Stimulated activated CD4-positive, alpha-beta T cell treated with anti-CD3 and anti-CD28 coated beads, TNF-alpha, amount 100 ng/mL, for 48 hours (primary cell): ENCODE data around the gene RUFY4.

Experiments used
- DNase-seq, 3 donors: peaks; one replicate each; pipeline ENCODE4 v3.0.0-alpha.2; 2020; ENCODE audit warnings: low read depth in 3 of 3

The RUFY4 gene

DNA sequence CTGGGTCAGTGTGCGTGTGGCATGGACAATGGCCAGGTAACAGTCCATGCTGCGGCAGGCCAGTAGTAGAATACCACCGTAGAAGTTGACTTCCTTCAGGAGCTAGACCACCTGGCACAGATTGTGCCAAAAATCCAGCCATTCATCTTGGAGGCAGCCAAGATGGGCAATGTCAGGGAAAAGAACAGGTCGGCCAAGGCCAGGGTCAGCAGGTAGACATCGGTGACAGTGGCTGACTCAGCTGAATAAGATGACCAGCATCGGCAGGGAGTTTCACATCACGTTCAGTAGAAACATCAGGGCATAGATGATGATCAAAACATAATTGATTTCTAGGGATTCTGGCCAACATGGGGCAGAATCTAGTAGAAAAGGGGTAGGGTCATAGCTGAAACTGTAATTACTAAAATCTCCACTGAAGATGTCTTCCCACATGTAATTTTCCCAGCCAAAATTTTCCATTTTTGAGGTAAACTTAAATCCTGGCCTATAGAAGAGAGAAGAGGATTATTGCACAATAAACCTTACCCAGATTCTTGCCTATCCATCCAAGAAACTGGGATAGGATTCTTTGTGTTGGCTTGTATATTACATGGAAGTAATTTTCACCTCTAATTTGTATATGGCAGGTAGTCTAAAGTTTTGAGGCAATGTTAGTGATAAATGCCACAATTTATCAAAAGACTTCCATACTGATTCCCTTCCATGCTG is 7.9 kb upstream of the RUFY4 start:
- DNase-seq = no peak

DNA sequence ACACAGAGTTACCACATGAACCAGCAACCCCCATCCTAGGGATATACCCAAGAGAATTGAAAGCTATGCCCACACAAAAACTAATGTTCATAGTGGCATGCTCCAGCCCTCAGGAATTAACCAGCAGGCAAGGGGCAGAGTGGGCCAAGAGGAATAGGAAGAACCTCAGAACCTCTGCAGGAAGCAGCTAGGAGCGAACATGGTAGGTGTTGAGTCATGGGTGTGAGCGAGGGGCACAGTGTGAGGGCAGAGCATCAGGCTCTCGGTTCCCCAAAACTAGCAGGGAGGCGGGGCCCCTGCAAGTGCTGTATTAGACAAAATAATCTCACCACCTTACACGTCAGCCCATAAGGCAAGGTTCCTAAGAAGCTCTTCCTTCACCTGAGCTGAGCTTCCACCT is 5.6 kb upstream of the RUFY4 start:
- no peak for DNase-seq

DNA sequence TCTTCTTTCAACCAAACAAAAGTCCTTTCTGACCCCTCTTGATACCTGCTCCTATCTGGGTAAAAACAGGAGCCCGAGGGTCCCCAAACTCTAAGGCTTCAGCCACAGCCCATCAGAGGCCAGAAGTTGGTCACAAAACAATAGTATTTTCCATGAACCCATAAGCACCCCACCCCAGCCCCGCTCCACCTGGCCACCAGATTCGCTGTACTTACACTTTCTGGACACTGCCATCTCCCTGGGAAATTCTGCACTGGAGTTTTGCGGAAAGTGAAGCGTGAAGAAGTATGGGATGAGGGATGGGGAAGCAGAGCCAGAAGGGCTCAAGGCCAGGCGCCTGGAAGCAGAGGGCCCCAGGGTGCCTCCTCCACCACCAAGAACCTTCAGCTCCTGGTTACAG is 5.2 kb upstream of the RUFY4 start:
- DNase-seq = no peak

DNA sequence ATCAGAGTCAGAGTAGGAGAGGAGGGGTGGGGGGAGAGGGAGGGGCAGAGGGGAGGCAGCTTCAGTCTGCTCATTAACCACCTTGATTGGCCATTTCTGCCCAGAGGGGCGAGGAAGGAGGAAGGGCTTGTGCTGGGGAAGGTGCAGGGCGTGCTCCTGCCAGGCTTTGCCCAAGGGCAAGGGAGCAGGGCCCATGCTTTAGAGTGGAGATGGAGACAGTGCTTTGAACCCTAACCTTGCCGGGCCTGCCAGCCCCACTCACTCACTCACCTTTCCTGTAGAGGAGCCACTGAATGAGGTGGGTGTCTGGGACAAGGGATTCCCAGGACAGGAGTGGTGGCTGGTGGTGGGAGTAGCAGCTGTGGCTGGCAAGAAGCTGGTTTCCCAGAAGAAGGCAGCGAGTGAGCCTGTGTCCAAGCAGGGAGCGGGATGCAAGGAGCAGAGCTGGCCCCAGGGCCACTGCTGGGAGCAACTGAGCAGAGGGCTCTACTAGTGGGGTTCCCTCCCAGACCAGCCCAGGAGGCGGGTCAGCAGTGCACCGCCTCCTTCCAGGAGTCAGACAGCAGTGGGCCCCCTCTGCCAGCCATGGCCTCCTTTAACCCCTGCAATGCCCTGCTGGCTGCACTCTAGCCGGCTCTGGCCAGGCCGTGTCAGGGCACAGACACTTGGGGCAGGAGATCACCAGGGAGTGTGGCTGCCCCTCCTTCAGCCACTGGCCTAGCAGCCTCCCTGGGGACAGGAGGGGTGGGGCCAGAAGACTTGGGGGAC is 3.6 kb upstream of the RUFY4 start:
- DNase-seq = no peak

DNA sequence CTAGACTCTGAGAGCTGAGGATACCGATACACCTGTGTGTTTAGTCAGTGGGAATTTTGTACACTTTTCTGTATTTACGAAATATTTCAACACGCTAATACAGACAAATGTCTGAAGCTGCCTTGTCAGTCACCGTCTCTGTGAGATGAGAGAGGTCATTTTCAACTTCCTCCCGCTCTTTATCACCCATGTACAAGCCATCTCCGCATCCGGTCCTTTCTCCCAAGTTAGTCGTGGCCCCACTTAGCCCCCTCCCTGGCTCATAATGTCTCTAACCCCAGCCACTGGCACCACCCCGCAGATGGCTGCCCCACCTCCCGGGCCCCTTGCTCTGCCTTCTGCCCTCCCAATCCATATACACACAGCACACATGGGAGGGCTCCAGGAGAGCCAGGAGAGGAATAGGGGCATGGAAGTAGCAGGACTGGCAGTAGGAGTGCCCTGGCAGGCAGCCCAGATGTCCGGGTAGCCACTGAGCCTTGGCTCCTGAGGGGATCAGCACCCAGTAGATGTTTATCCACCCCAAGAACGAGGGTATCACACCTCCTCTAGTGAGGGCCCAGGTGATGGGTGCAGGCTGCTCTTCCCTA is 2.0 kb upstream of the RUFY4 start:
- no peak for DNase-seq

DNA sequence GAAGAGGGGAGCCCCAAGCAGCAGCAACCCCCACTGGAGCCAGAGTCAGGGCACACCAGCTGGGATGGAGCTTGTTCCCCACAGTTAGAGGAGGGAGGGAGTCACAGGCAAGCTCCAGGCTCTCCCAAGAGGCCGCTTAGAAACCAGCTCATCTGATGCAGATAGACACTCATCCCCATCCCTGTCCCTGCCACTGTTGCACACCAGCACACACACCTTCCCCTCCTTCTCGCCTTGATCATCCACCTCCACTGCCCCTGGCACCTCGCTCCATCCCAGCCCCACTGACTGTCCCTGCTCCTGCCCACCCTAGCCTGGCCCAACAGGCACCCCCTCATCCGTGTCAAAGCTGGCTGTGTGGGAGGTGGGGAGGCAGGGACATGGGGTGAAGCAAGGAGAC is 1.5 kb upstream of the RUFY4 start:
- DNase-seq = no peak

DNA sequence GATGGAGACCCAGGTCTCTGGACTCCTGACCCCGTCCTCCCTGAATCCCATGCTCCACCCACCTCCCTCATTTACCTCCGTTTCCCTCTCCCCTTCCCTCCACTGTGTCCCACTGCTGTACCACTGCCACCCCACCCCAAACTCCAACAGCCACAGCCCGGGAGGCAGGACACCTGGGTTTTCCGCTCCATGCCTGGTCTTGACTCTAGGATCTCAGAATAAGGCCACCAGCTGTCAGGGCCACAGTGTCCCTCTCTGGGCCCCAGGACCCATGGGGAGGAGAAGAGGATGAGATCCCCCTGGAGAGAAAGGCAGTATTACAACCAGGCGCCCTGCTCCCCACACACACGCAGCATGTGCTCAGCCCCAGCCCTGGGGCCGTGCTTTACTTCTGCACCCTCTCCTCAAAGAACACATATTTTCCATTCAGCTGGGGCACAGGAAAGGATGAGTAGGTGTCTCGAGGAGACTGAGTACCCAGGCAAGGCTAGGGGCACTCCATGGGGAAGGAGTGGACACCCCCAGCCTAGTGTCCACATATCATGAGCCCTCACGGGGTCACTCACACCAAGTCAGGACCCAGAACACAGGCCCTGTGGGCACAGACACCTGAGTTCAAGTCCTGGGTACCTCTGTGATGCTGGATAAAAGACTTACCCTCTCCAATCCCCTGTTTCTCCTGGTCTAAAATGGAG is 700 bp downstream of the RUFY4 start:
- no peak for DNase-seq

DNA sequence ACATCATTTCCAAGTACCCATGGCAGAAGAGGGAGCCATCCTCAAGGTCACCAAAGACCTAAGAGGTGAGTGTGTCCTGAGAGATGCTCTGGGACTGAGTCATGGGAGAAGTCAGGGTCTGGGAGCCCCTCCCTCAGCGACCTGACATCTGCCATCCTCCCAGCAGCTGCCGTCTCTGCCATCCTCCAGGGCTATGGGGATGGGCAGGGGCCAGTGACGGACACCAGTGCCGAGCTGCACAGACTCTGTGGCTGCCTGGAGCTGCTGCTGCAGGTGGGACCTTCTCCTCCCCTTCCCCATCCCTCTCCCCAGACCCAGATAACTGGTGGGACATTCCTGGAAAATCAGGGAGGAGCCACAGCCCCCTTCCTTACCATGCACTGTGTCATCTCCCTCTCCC is 1.5 kb downstream of the RUFY4 start:
- no peak for DNase-seq

DNA sequence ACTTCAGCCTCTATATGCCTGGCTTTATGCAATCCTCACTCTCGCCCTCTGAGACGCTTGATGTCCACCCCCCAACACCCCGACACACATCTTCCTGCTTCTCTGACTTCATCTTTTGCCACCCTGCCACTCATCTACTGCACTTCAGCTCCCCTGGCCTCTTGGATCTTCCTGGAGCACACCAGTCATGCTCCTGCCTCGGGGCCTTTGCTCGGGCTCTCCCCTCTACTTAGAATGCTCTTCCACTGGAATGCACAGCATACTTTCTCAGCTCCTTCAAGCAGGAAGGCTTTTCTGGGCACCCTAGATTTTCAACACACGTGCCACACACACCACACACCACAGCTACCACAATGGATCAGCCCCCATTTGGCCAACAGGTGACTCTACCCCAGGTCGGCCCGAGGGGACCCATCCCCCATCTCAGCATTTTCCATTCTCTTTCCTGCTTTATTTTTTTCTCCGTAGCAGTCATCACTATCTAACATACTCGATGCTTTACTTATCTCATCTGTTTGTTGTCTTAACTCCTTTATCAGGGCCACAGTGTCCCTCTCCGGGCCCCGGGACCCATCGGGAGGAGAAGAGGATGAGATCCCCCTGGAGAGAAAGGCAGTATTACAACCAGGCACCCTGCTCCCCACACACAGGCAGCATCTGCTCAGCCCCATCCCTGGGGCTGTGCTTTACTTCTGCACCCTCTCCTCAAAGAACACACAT is 2.3 kb downstream of the RUFY4 start:
- DNase-seq = no peak

DNA sequence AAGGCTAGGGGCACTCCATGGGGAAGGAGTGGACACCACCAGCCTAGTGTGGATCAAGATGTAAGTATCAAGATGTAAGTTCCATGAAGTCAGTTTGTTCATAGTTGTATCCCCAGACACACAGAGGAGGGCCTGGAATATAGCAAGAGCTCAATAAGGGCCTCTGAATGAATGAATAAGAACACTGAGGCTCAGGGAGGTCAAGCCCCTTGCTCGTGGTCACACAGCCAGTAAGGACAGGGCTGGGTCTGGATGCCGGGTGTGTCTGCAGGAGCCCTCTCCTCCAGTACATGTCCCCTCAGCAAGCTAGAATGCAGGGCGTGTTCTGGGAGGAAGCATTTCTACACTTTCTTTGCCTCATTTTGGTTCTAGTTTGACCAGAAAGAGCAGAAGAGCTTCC is 2.9 kb downstream of the RUFY4 start:
- no peak for DNase-seq

DNA sequence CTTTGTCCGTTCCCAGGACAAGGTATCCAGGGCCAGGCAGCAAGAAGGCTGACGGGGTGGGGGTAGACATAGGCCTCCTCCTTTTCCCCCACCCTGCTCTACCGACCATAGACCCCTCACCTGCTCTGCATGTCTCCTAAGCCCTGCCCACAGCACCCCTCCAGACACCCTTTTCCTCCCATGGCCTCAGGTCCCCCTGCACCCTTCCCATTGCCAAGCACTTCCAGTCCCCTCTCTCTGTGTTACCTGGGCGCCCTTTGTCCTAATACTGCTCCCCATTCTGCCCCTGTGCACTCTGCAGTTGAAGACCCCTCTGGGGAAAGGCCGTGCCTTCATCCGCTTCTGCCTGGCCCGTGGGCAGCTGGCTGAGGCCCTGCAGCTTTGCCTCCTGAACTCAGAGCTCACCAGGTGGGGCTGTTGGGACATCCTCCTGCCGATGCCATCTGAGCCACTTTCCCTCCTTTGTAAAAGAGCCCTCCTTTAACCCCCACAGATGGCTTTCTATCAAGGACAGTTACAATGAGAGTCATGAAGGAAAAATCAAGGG is 3.5 kb downstream of the RUFY4 start:
- DNase-seq = no peak

DNA sequence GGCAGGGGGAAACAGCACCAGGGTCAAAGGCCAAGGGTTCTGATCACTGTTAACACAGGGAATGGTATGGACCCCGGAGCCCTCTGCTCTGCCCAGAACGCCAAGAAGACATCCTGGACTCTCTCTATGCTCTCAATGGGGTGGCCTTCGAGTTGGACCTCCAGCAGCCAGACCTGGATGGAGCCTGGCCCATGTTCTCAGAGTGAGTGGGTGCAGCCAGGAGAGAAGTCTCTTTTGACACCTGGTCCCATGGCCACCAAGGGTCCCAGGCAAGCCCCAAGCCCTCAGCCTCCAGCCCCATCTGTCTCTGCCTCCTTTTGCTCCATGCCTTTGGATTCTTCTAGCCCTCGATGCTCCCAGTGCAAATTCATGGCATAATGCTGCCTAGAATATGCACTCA is 4.1 kb downstream of the RUFY4 start:
- DNase-seq = no peak

DNA sequence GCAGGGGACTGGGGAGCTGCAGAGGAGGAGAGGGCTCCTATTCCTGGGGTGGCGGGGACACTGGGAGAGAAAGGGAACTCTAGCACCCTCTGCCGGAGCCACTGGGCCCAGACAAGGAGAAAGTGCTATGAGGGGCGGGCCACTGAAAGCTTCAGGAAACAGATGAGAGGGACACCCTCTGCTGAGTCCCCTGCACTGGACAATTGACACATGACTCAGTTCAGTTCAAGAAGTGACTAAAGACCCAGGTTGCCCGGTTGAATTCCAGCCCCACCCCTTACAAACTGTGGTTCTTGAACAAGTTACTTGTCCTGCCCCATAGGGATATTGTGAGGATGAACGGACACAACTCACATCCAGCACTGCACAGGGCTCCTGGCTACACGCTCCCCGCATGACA is 5.0 kb downstream of the RUFY4 start:
- DNase-seq = peak in 2 of 3 donors; percentile 10 to 20

DNA sequence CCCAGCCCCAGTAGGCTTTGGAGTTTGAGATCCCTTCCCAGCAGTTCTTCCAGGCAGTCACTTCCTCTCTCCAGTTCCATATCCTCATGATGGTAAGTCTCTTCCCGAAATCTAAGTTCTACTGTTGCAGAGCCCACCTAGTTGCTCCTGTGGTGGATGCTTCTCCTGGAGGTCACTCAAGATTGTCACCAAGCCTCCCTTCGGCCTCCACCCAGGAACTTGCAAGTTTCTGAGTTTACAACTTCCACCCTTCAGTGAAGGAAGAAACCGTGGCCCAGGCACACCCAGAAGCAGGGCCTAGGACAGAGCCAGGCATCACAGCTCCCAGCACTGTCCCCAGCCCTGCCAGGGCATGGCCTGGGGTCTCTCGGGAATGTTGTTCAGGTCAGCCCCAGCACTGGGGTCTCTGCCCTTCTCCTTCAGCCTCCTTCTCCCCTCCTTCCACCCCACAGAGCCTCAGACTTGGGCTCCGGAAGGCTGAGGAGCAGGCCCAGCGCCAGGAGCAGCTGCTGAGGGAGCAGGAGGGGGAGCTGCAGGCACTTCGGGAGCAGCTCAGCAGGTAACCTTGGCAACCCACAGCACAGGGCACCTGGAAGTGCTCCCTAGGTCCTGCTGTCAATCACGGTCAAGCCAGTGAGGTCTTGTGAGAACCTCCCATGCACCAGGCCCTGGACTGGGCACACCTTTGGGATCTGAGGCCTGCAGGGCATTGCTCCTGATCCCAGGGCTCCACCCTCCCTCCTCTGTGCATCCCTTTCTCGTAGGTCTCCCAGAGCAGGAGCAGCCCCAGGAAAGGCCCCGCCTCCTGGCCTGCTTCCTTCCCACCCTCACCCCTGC is 7.1 kb downstream of the RUFY4 start:
- DNase-seq = no peak

DNA sequence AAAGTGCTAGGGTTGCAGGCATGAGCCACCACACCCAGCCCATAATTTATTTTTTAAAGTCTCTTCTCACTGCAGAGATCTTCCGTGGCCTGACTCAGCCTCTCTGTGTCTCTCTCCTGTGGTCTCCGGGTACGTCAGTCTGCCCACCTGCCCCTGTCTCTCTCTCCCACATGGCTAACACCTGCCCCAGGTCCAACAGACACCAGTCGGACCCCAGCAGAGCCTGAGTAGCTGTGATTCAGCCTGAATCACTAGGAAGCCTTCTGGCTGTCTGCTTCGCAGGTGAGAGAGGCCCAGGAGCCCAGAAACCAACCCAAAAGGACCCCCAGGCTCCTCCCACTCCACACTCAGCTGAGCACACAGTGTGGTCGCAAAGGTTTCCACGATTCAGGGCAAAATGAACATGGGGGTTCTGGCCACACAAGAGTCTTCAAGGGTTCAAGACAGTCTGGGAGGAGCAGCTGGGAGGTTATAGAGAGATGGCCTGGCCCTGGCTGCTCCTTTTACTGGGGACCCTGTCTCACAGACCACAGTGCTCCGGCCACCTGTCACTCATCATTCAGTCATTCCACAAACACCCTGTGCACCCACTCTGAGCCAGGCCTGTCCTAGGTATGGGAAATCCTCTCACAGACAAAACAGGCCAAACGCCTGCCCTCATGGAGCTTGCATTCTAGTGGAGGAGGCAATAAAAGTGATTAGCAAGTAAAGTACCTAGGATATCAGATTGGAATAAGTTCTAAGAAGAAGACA is 8.6 kb downstream of the RUFY4 start:
- no peak for DNase-seq

DNA sequence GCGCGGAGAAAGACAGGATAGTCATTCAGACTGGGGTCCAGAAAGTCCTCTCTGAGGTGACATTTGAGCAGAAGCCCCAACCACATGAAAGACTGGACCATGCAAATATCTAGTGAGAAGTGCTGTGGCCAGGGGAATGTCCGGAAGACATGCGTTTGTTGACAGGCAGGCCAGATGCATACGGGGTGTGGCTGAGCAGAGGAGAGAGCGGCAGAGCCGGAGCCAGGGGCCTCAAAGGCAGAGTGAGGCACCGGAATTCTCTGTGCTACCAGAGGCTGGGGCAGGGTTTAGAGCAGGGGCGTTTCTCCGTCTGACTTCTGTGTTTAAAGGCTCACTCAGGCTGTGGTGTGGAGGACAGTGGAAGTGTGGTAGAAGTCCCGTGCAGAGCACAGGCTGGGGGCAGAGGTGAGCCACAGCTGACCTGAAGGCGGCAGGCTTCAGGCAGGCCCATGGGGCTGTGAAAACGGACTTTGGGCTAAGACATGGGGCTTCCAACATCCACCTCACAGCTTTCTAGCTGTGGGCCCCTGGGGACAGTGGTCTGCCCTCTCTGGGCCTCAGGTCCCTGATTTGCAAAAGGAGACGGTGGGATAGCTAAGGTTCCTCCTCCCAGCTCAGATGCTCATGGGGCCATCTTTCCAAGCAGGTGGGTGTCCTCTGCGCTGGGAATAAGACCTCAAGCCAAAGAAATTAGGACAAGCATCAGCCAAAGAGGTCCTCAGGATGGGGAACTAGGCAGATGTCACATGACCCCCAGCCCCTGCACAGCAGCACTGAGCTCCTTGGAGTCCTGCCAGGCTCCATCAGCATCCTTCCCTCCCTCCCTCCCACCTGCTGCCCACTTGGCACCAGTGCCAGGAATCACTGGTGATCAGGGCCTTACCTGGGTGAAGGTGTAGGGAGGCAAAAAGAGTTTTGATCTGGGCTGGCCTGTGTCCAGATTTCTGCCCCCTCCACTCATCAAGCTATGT is 11.2 kb downstream of the RUFY4 start:
- no peak for DNase-seq

DNA sequence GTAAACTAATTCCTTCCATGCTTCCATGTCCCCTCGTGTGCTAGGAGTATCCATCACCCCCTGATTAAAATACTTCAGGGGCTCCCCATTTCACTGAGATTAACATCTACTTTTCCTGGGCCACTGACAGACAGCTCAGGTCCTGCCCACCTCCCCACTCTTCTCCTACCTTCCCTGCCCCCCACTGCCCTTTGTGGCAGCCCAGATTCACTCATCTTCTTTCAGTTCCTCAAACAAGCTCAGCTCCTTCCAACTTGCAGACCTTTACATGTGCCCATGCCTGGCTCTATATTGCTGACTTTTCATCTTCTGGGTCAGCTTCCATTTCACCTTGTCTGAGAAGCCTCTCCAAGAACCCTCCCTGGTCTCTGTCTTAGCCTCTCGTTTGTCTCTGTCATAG is 12.0 kb downstream of the RUFY4 start:
- no peak for DNase-seq

DNA sequence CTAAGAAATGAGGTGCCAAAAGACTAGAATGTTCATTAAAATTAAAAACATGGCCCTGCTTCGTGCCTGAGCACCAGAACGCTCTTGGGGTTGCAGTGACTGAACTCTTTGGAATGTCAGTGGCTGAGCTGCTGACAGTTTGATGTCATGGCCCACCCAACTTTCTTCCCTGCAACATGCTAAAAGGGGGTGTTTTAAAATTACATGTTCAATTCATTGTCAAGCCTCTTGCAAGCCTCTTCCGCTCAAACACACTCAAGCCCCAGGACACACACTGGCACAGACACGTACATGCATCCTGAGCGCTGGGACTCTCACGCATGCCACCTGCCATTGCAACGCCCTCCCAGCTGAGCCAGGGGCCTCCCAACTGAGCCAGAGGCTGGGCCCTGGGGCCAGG is 12.6 kb downstream of the RUFY4 start:
- no peak for DNase-seq
